Measurements from ENCODE around the gene MAN1B1. TPM values are rescaled to one million over a fixed set of nuclear protein-coding genes. Genes with fewer than 3 reads are reported as not detected.
A peak's percentile ranks its signal among the peaks of the same experiment; 100 is the strongest.

Gene MAN1B1
- total RNA-seq, 4 donors from 2014 or later = 26.1 to 30.2 (median 29.3) TPM

GRCh38 chr9:137136261-137136880 is 49.6 kb downstream of the MAN1B1 start:
- H3K36me3 ChIP-seq = no peaks in the 10 kb centered on the region
- TF ChIP-seq, protein P1, sequence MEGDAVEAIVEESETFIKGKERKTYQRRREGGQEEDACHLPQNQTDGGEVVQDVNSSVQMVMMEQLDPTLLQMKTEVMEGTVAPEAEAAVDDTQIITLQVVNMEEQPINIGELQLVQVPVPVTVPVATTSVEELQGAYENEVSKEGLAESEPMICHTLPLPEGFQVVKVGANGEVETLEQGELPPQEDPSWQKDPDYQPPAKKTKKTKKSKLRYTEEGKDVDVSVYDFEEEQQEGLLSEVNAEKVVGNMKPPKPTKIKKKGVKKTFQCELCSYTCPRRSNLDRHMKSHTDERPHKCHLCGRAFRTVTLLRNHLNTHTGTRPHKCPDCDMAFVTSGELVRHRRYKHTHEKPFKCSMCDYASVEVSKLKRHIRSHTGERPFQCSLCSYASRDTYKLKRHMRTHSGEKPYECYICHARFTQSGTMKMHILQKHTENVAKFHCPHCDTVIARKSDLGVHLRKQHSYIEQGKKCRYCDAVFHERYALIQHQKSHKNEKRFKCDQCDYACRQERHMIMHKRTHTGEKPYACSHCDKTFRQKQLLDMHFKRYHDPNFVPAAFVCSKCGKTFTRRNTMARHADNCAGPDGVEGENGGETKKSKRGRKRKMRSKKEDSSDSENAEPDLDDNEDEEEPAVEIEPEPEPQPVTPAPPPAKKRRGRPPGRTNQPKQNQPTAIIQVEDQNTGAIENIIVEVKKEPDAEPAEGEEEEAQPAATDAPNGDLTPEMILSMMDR (IDR thresholded peaks at IDR 0.05) = no peak
- TF ChIP-seq POLR2AphosphoS5 (IDR thresholded peaks at IDR 0.05) = no peak
- TF ChIP-seq POLR2A (IDR thresholded peaks at IDR 0.05) = no peak
- TF ChIP-seq EP300 (IDR thresholded peaks at IDR 0.05) = no peak
- no peak for ATAC-seq

GRCh38 chr9:137136881-137137607 is 50.3 kb downstream of the MAN1B1 start:
- WGBS, 2 donors (ENCODE audit: low coverage in 1 of 2) = 60 to 62% methylated on average over 6 to 8 of the region's 23 CpGs
- no peak for TF ChIP-seq EP300 (IDR thresholded peaks at IDR 0.05)
- TF ChIP-seq, protein P1 (IDR thresholded peaks at IDR 0.05) = no peak
- no peak for TF ChIP-seq POLR2A (IDR thresholded peaks at IDR 0.05)
- no peak for TF ChIP-seq POLR2AphosphoS5 (IDR thresholded peaks at IDR 0.05)
- peaks cover 100% of the 10 kb centered on the region for H3K27me3 ChIP-seq

More at GRCh38 chr9:137136261-137136880, 49.6 kb downstream of the MAN1B1 start:
- WGBS, 2 donors (ENCODE audit: low coverage in 1 of 2) = 33 to 85% methylated on average over 2 to 3 of the region's 27 CpGs
- Histone ChIP-seq H3K4me1 (peaks cover 0 to 18% (median 3%) of the 10 kb centered on the region in 3 donors), H3K27me3 (peaks cover 100% of the 10 kb centered on the region), H3K9me3 (peaks cover 0 to 4% (median 0%) of the 10 kb centered on the region in 3 donors), H3K4me3 (no peak overlapping the region), H3K27ac (no peak overlapping the region)

DNA sequence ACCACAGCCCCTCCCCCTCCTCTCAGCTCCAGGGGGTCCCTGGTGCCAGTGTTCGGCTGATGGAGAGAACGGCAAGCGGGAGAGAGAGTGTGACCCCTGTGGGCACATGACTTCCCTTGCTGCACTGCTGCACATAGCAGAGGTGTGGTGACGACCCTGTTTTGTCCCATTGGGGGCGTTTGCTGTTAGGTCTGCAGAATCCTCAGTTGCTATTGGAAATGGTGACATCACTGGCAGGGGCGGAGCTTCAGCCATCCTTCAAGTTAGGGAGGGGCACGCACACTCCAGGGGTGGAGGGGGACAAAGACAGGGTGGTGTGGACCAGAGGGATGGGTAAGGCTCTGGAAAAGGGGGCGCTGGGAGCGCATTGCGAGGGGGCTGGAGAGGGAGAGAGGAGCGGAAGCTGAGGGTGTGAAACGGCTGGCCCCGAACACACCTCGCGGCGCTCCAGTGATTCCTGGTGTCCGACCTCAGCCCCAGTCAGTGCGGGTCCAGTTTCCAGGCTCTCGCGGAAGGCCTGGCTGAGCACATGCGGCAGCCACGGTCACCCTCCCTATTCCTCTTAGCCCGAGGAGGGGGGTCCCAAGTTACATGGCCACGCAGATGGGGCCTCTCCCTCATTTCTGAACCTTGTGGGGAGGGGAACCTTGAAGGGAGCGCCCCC is 51.4 kb downstream of the MAN1B1 start:
- no peak for ATAC-seq
- peaks cover 0 to 18% (median 3%) of the 10 kb centered on the region in 3 donors for H3K4me1 ChIP-seq
- TF ChIP-seq POLR2AphosphoS5 (IDR thresholded peaks at IDR 0.05) (no peak), POLR2A (IDR thresholded peaks at IDR 0.05) (no peak), EP300 (IDR thresholded peaks at IDR 0.05) (no peak)
- TF ChIP-seq, protein P1 (IDR thresholded peaks at IDR 0.05) = no peak
- 18% methylated on average over 11 of the region's 25 CpGs; no CpG with 5 or more reads in 1 of the 2 donors for WGBS, 2 donors (ENCODE audit: low coverage in 1 of 2)
- peaks cover 100% of the 10 kb centered on the region for H3K27me3 ChIP-seq
- no peak overlapping the region for H3K4me3 ChIP-seq
- no peaks in the 10 kb centered on the region for H3K36me3 ChIP-seq
- no peak overlapping the region for H3K27ac ChIP-seq
- no peaks in the 10 kb centered on the region for H3K9me3 ChIP-seq

More at GRCh38 chr9:137136881-137137607, 50.3 kb downstream of the MAN1B1 start:
- Histone ChIP-seq H3K4me3 (no peak overlapping the region), H3K9me3 (peaks cover 0 to under 1% (median 0%) of the 10 kb centered on the region in 3 donors), H3K4me1 (peaks cover 0 to 18% (median 3%) of the 10 kb centered on the region in 3 donors), H3K27ac (no peak overlapping the region), H3K36me3 (no peaks in the 10 kb centered on the region)
- ATAC-seq = no peak

GRCh38 chr9:137138722-137139467 is 52.1 kb downstream of the MAN1B1 start, which contains the start of gene GRIN1:
Gene GRIN1, plus strand, starts transcription at chr9:137139154. Its CDS starts 333 bp downstream, at chr9:137139487.
- Histone ChIP-seq H3K4me3 (peak within 1 kb of the TSS in 1 of 2 donors; percentile 8), H3K27ac (no peak within 1 kb of the TSS), H3K4me1 (peaks cover 0 to 18% (median 3%) of the 10 kb centered on the region in 3 donors), H3K9me3 (no peaks in the 10 kb centered on the region), H3K36me3 (no peaks in the 10 kb centered on the region), H3K27me3 (peaks cover 100% of the 10 kb centered on the region)
- WGBS, 2 donors (ENCODE audit: low coverage in 1 of 2) = 3% methylated on average over 12 of the region's 104 CpGs; no CpG with 5 or more reads in 1 of the 2 donors
- ATAC-seq = peak; percentile 78
- TF ChIP-seq POLR2A (IDR thresholded peaks at IDR 0.05) (no peak), EP300 (IDR thresholded peaks at IDR 0.05) (no peak)
- TF ChIP-seq, protein P1 (IDR thresholded peaks at IDR 0.05) = no peak
